ENCODE data around the gene CCDC201. TPM values are rescaled to one million over a fixed set of nuclear protein-coding genes. Genes with fewer than 3 reads are reported as not detected.

CCDC201 gene
- total RNA-seq = not detected in 2 replicates

GRCh38 chr7:45873035-45873354 is at the start of gene CCDC201:
Gene CCDC201 (minus strand): TSS chr7:45873082. CDS start chr7:45873007, 75 bp downstream.

GRCh38 chr7:45920502-45921380 is 47.9 kb upstream of the CCDC201 start, which contains the start of gene IGFBP3:
Gene IGFBP3 (minus strand): TSS chr7:45921272. CDS start chr7:45921140, 132 bp downstream.

GRCh38 chr7:45888185-45888992 is 15.5 kb upstream of the CCDC201 start, which contains the start of gene IGFBP1:
Gene IGFBP1 (plus strand): TSS chr7:45888488. CDS start chr7:45888653, 165 bp downstream.

Other genes starting within 250 kb of the CCDC201 start
- gene IGFBP1, start 15.4 kb upstream of the CCDC201 start, total RNA-seq = not detected in 2 replicates
- 0.23 and 1.0 TPM in 2 replicates for gene IGFBP3, start 48.2 kb upstream of the CCDC201 start, total RNA-seq

Data from hair follicular keratinocyte (primary cell).